Mesendoderm (in vitro differentiated cells): ENCODE measurements around the gene CDH2.

Experiments used
- DNase-seq: peaks from one replicate; pipeline ENCODE4 v3.0.0; 2013
- H2AK5ac ChIP-seq: 2 replicates; pipeline ENCODE4 v1.6.1; 2013; ENCODE audit warnings: low read length, inconsistent platforms
- H2BK120ac ChIP-seq: 2 replicates; pipeline ENCODE4 v1.6.1; 2013; ENCODE audit warnings: low read depth, mild to moderate bottlenecking, low read length, moderate library complexity, mixed read lengths
- H2BK15ac ChIP-seq: replicated peaks from 2 replicates; pipeline ENCODE4 v1.6.1; 2013; ENCODE audit warnings: low read depth, mild to moderate bottlenecking, moderate library complexity
- H2BK5ac ChIP-seq: 2 replicates; pipeline ENCODE4 v1.6.1; 2013; ENCODE audit warnings: low read length, inconsistent platforms
- H3K18ac ChIP-seq: 2 replicates; pipeline ENCODE4 v1.6.1; 2013; ENCODE audit warnings: mild to moderate bottlenecking, low read length, mixed read lengths
- H3K23ac ChIP-seq: one replicate; pipeline ENCODE4 v1.6.1; 2013; ENCODE audit warnings: low read length
- H3K27ac ChIP-seq: 2 replicates; pipeline ENCODE4 v1.5.1; 2013; ENCODE audit warnings: low read depth, mild to moderate bottlenecking, inconsistent platforms, low read length, moderate library complexity
- H3K27me3 ChIP-seq: 2 replicates; pipeline ENCODE4 v1.6.1; 2013; ENCODE audit warnings: low read length, control low read depth, mild to moderate bottlenecking, inconsistent platforms; ENCODE audit not compliant: insufficient read depth, poor library complexity
- H3K36me3 ChIP-seq: 2 replicates; pipeline ENCODE4 v1.6.1; 2013; ENCODE audit warnings: low read length, inconsistent platforms; ENCODE audit not compliant: control insufficient read depth, insufficient read depth
- H3K4ac ChIP-seq: one replicate; pipeline ENCODE4 v1.6.1; 2013; ENCODE audit warnings: low read depth, mild to moderate bottlenecking, low read length, moderate library complexity
- H3K4me1 ChIP-seq: 2 replicates; pipeline ENCODE4 v1.6.1; 2013; ENCODE audit warnings: low read depth, low read length, inconsistent platforms; ENCODE audit not compliant: control insufficient read depth
- H3K4me2 ChIP-seq: 2 replicates; pipeline ENCODE4 v1.6.1; 2013; ENCODE audit warnings: low read length
- H3K4me3 ChIP-seq: 2 replicates; pipeline ENCODE4 v1.5.1; 2013; ENCODE audit warnings: mild to moderate bottlenecking, low read length
- H3K56ac ChIP-seq: one replicate; pipeline ENCODE4 v1.6.1; 2013; ENCODE audit warnings: low read length
- H3K79me1 ChIP-seq: 2 replicates; pipeline ENCODE4 v1.6.1; 2013; ENCODE audit warnings: low read length, inconsistent platforms
- H3K79me2 ChIP-seq: 2 replicates; pipeline ENCODE4 v1.6.1; 2013; ENCODE audit warnings: mild to moderate bottlenecking, low read length; ENCODE audit not compliant: control insufficient read depth, insufficient read depth
- H3K9ac ChIP-seq: 2 replicates; pipeline ENCODE4 v1.6.1; 2013; ENCODE audit warnings: low read length, inconsistent platforms
- H4K5ac ChIP-seq: one replicate; pipeline ENCODE4 v1.6.1; 2013; ENCODE audit warnings: low read length
- H4K8ac ChIP-seq: one replicate; pipeline ENCODE4 v1.6.1; 2013; ENCODE audit warnings: low read depth, mild to moderate bottlenecking, control low read depth, low read length, moderate library complexity
- WGBS: extraction: QIAGEN DNeasy Blood & Tissue Kit; methylation state at CpG from one replicate; pipeline ENCODE4 v1.1.7; 2013; ENCODE audit warnings: low lambda C conversion rate, missing lambda C conversion rate; ENCODE audit not compliant: insufficient coverage; ENCODE audit errors: extremely low coverage; 5-methylcytosine and 5-hydroxymethylcytosine counted together

CDH2 gene

DNA sequence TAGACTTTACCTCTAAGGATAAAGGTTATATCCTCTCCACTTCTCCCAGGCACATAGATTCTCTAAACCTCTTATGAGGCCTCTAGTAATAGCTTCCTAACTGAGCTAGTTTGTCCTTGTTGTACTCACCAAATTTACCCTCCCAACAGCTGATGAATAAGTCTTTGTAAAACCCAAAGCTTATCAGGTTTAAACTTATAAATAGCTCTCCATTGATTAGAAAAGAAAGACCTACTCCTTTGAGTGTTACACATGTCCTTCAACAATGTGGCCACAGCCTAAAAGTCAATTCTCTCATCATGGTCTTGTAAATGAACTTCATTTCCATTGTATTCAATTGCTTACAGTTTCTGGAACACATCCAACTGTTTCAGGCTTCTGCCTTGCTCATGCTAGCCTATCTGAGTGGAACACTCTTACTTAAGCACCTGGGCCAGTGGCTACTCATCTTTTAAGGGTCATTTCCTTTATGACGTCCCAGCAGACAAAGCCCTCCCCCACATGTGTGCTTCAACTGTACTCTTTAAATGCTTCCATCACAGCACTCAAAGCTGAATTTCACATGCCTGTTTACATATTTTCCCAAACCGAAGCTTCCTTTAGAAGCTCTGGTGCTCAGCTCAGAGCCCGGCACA lies 131.6 kb downstream of the CDH2 start:
- no CpG with 5 or more reads among the region's 3 CpGs for WGBS
- H3K56ac ChIP-seq: no peak overlapping the region
- no peak overlapping the region for H4K5ac ChIP-seq
- no peak overlapping the region for H3K23ac ChIP-seq
- no peak overlapping the region for H3K9ac ChIP-seq
- no peaks in the 10 kb centered on the region for H3K36me3 ChIP-seq
- peaks cover 2% of the 10 kb centered on the region for H3K79me2 ChIP-seq
- H3K27ac ChIP-seq: peak overlapping the region; percentile 66
- no peak overlapping the region for H3K4me2 ChIP-seq
- H2BK120ac ChIP-seq: peak overlapping the region; percentile 82
- no peak overlapping the region for H2BK15ac ChIP-seq
- peaks cover 4% of the 10 kb centered on the region for H3K4me1 ChIP-seq
- no peak overlapping the region for H4K8ac ChIP-seq
- H2BK5ac ChIP-seq: no peak overlapping the region
- H3K4ac ChIP-seq: peak overlapping the region; percentile 16
- peak overlapping the region; percentile 12 for H3K18ac ChIP-seq
- H3K27me3 ChIP-seq: no peaks in the 10 kb centered on the region
- H2AK5ac ChIP-seq: no peak overlapping the region
- no peak overlapping the region for H3K4me3 ChIP-seq
- H3K79me1 ChIP-seq: peaks cover 12% of the 10 kb centered on the region
- DNase-seq: peak; percentile 55

DNA sequence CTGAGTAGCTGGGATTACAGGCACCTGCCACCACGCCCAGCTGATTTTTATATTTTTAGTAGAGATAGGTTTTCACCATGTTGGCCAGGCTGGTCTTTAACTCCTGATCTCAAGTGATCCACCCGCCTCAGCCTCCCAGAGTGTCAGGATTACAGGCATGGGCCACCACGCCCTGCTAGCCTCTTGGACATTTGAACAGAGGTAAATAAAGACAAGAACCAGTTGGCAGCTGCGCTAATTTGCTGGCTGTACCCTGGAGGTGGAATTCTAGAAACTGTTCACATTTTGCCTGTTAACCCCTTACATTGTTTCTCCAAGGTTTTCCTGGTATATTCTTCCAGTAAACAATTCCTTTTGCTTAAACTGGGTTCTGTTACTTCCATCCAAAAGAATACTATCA lies 132.9 kb downstream of the CDH2 start:
- Histone ChIP-seq H3K23ac (no peak overlapping the region), H4K8ac (no peak overlapping the region), H3K4me2 (no peak overlapping the region), H3K79me2 (peaks cover 6% of the 10 kb centered on the region), H3K18ac (no peak overlapping the region), H3K4ac (no peak overlapping the region), H3K56ac (no peak overlapping the region), H3K79me1 (peaks cover 10% of the 10 kb centered on the region), H3K9ac (no peak overlapping the region), H3K4me1 (peaks cover 5% of the 10 kb centered on the region), H2AK5ac (no peak overlapping the region), H3K4me3 (no peak overlapping the region), H4K5ac (no peak overlapping the region), H2BK15ac (no peak overlapping the region), H2BK5ac (no peak overlapping the region), H3K27ac (no peak overlapping the region), H3K27me3 (no peaks in the 10 kb centered on the region), H3K36me3 (no peaks in the 10 kb centered on the region), H2BK120ac (no peak overlapping the region)
- WGBS: no CpG with 5 or more reads among the region's 4 CpGs
- DNase-seq: no peak

DNA sequence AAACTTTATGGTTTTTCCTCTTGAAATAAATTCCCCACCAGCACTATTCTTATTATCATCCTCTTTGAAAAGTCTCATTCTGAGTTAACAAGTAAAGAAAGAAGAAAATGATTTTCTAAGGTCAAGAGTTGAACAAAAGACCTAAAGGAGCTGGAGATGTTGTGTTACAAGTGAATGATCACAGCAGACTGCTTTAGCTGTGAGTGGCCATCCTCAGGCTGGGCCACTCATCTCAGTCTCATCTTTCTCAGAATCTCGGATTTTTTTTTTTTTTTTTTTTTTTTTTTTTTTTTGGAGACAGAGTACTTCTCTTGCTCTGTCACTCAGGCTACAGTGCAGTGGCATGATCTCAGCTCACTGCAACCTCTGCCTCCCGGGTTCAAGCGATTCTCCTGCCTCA lies 133.3 kb downstream of the CDH2 start:
- Histone ChIP-seq H3K27me3 (no peaks in the 10 kb centered on the region), H4K5ac (no peak overlapping the region), H3K4ac (no peak overlapping the region), H3K9ac (no peak overlapping the region), H4K8ac (no peak overlapping the region), H2BK5ac (no peak overlapping the region), H3K23ac (no peak overlapping the region), H3K4me2 (no peak overlapping the region), H2AK5ac (no peak overlapping the region), H2BK120ac (no peak overlapping the region), H3K79me2 (peaks cover 7% of the 10 kb centered on the region), H3K4me3 (no peak overlapping the region), H3K36me3 (no peaks in the 10 kb centered on the region), H3K79me1 (peaks cover 10% of the 10 kb centered on the region), H3K56ac (no peak overlapping the region), H3K4me1 (peaks cover 7% of the 10 kb centered on the region), H3K27ac (no peak overlapping the region), H3K18ac (no peak overlapping the region), H2BK15ac (no peak overlapping the region)
- DNase-seq: no peak
- WGBS: no CpG with 5 or more reads among the region's 3 CpGs

DNA sequence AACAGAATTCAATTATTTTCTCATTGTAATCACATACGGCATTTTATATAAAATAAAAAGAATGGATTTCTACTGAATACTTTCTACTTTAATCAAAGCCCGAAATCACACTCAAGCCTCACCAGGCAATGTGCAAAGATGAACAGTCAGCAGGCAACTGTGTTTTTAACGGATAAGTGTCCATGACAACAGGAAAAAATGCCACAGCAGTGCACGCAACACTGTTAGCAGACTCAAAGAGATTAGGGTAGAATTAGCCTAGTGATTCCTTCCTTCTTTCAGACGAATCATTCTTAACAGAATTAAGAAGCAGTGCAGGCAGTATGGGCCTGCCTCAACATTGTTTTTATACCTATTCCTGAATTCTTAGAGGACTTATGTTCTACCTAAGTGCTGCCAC lies 135.6 kb downstream of the CDH2 start:
- Histone ChIP-seq H3K36me3 (no peaks in the 10 kb centered on the region), H3K4me1 (peaks cover 7% of the 10 kb centered on the region), H3K79me2 (peaks cover 7% of the 10 kb centered on the region), H2BK120ac (no peak overlapping the region), H3K79me1 (peaks cover 7% of the 10 kb centered on the region), H2AK5ac (no peak overlapping the region), H2BK15ac (no peak overlapping the region), H3K27me3 (no peaks in the 10 kb centered on the region), H3K4me2 (no peak overlapping the region), H3K9ac (no peak overlapping the region), H2BK5ac (no peak overlapping the region), H4K8ac (no peak overlapping the region), H3K56ac (no peak overlapping the region), H3K27ac (no peak overlapping the region), H3K4ac (no peak overlapping the region), H4K5ac (no peak overlapping the region), H3K18ac (no peak overlapping the region), H3K4me3 (no peak overlapping the region), H3K23ac (no peak overlapping the region)
- WGBS: no CpG with 5 or more reads among the region's 5 CpGs
- DNase-seq: peak; percentile 64

- Histone ChIP-seq H2AK5ac (no peak overlapping the region), H3K79me1 (peaks cover 7% of the 10 kb centered on the region), H3K4me2 (no peak overlapping the region), H4K5ac (no peak overlapping the region), H3K27me3 (no peaks in the 10 kb centered on the region), H3K56ac (no peak overlapping the region), H3K79me2 (peaks cover 7% of the 10 kb centered on the region), H2BK15ac (no peak overlapping the region), H2BK5ac (no peak overlapping the region), H3K4ac (no peak overlapping the region), H2BK120ac (no peak overlapping the region), H3K4me1 (peaks cover 7% of the 10 kb centered on the region), H3K9ac (no peak overlapping the region), H3K18ac (no peak overlapping the region), H3K36me3 (no peaks in the 10 kb centered on the region), H4K8ac (no peak overlapping the region), H3K27ac (no peak overlapping the region), H3K4me3 (no peak overlapping the region), H3K23ac (no peak overlapping the region)
- no peak for DNase-seq
These were observed 136.2 kb downstream of the CDH2 start for GRCh38 chr18:28040716-28041115.

DNA sequence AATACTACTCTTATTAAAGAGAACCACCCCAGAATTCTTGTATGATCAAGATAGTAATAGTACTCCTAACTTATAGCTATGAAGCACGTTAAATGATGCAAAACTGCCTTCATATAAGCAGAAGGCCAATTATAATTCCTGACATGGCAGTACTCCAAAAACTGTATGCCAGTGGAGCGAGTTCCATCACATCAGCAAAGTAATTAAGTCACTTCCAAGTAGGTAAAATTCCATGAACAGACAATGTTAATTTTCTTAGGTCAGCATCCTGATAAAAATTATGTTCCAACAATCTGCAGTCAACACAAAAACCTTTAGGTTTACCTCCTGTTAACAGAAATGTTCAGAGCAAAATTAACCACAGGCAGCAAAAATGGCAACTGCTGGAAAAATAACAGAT lies 136.7 kb downstream of the CDH2 start:
- no peak overlapping the region for H3K9ac ChIP-seq
- H4K5ac ChIP-seq: no peak overlapping the region
- H2BK15ac ChIP-seq: no peak overlapping the region
- WGBS: no CpG with 5 or more reads among the region's 2 CpGs
- no peak overlapping the region for H2AK5ac ChIP-seq
- peaks cover 7% of the 10 kb centered on the region for H3K79me2 ChIP-seq
- no peak overlapping the region for H3K4me3 ChIP-seq
- H2BK5ac ChIP-seq: no peak overlapping the region
- no peak overlapping the region for H3K27ac ChIP-seq
- peaks cover 2% of the 10 kb centered on the region for H3K4me1 ChIP-seq
- H3K23ac ChIP-seq: no peak overlapping the region
- H3K79me1 ChIP-seq: peaks cover 7% of the 10 kb centered on the region
- no peak overlapping the region for H3K4me2 ChIP-seq
- DNase-seq: no peak
- no peak overlapping the region for H4K8ac ChIP-seq
- H2BK120ac ChIP-seq: no peak overlapping the region
- H3K36me3 ChIP-seq: no peaks in the 10 kb centered on the region
- no peaks in the 10 kb centered on the region for H3K27me3 ChIP-seq
- H3K18ac ChIP-seq: no peak overlapping the region
- no peak overlapping the region for H3K4ac ChIP-seq
- H3K56ac ChIP-seq: no peak overlapping the region
